ENCODE data around the gene HNMT.
"Not testable (repeated sequence)": the region's sequence is repeated elsewhere in the genome, so short reads cannot be mapped to it uniquely, and the experiment has no call there.

The HNMT gene

GRCh38 chr2:138016351-138017087, 52.2 kb downstream of the HNMT start:
- no peak for DNase-seq

GRCh38 chr2:138017824-138018223, 53.6 kb downstream of the HNMT start:
- DNase-seq: no peak

GRCh38 chr2:138018866-138019688, 54.8 kb downstream of the HNMT start:
- DNase-seq: no peak

GRCh38 chr2:138020432-138020831, 56.2 kb downstream of the HNMT start:
- no peak for DNase-seq

GRCh38 chr2:138021154-138021553, 56.9 kb downstream of the HNMT start:
- no peak for DNase-seq

GRCh38 chr2:138023298-138023697, 59.0 kb downstream of the HNMT start:
- no peak for DNase-seq

- no peak for DNase-seq
Observed at GRCh38 chr2:138023976-138024375, 59.7 kb downstream of the HNMT start.

- no peak for DNase-seq
Observed at GRCh38 chr2:138026111-138027020, 62.1 kb downstream of the HNMT start.

- DNase-seq: no peak
Observed at GRCh38 chr2:138028538-138028937, 64.3 kb downstream of the HNMT start.

- no peak for DNase-seq
Observed at GRCh38 chr2:138029276-138029675, 65.0 kb downstream of the HNMT start.

- no peak for DNase-seq
Observed at GRCh38 chr2:138030459-138030858, 66.2 kb downstream of the HNMT start.

- DNase-seq: no peak
Observed at GRCh38 chr2:138032334-138032733, 68.1 kb downstream of the HNMT start.

GRCh38 chr2:138034536-138034935, 70.3 kb downstream of the HNMT start:
- no peak for DNase-seq

GRCh38 chr2:138035608-138036217, 71.4 kb downstream of the HNMT start:
- DNase-seq: no peak

- DNase-seq: no peak
Observed at GRCh38 chr2:138036522-138036921, 72.2 kb downstream of the HNMT start.

- DNase-seq: no peak
Observed at GRCh38 chr2:138037090-138037489, 72.8 kb downstream of the HNMT start.

- no peak for DNase-seq
Observed at GRCh38 chr2:138040616-138041015, 76.3 kb downstream of the HNMT start.

GRCh38 chr2:138042311-138042710, 78.0 kb downstream of the HNMT start:
- no peak for DNase-seq

GRCh38 chr2:138043588-138043987, 79.3 kb downstream of the HNMT start:
- DNase-seq: not testable (repeated sequence)

GRCh38 chr2:138058427-138058826, 94.2 kb downstream of the HNMT start:
- DNase-seq: no peak

- DNase-seq: no peak
Observed at GRCh38 chr2:138059487-138060300, 95.4 kb downstream of the HNMT start.

GRCh38 chr2:138060301-138060635, 96.0 kb downstream of the HNMT start:
- peak; percentile 36 for DNase-seq
